Activated CD8-positive, alpha-beta memory T cell treated with anti-CD3 and anti-CD28 coated beads for 48 hours (primary cell): Measurements from ENCODE around the gene STAG1.
"Not testable (repeated sequence)": the region's sequence is repeated elsewhere in the genome, so short reads cannot be mapped to it uniquely, and the experiment has no call there.

Source experiments
- DNase-seq, 3 experiments: peaks; one replicate each; pipeline ENCODE4 v3.0.0-alpha.2; 2020; ENCODE audit warnings: low read depth in 2 of 3, low spot score in 2 of 3

Gene STAG1

DNA sequence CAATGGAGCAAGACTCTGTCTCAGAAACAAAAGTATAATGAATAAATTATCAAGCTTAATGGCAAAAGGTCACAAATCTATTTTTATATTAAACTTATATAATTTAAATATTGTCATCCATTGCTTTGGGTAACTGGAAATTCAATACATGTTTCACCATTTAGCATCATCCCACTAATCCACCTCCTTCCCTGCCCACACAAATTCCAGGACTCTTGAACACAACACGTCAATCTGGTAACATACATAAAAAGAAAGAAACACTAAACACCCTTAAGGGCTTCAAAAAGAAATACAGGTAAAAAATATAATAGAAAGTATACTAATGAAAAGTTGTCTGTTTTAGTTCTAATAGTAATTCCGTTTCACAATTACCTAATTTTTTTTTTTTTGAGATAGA is 149.4 kb downstream of the STAG1 start:
- DNase-seq: no peak

DNA sequence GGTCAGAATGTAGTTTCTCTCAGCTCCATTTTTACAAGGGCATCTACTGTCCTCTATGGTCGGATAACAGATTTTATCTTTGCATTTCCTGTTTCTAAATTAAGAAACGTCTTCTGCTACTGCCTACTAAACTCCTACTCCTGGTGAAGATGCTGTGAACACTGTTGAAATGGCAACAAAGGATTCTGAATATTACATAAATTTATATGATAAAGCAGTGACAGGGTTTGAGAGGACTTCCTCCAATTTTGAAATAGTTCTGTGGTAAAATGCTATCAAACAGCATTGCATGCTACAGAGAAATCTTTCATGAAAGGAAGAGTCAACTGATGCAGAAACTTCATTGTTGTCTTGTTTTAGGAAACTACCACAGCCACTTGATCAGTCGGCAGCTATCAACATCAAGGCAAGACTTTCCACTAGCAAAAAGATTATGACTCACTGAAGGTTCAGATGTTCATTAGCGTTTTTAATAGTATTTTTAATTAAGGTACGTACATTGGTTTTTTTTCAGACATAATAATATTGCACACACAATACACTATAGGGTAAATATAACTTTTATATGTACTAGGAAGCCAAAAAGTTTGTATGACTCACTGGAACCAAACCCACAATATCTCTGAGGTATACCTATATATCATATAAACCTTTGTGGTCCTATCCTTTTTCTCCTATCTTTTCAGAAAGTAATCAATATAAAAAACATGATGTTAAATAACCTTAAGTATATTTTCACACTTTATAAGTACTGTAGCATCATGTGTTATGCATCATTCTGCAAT is 156.1 kb downstream of the STAG1 start:
- DNase-seq: no peak

DNA sequence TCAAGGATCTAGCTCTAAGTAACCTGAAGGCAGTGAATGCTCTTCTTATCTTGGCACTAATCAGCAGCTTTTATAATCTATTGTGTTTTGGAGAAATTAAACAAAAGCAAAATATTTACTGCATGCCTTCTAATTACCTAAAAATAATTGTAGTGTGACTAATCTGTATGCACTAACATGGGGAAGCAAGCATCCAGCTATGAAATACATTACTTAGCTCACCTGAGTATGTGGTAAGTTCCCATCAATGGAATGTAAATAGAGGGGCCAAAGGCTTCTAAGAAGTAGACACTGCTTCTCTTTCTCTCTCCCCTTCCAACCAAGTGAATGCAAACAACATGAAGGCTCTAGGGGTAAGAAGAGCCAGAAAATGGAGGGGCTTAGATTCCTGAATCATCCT is 165.6 kb downstream of the STAG1 start:
- no peak for DNase-seq

DNA sequence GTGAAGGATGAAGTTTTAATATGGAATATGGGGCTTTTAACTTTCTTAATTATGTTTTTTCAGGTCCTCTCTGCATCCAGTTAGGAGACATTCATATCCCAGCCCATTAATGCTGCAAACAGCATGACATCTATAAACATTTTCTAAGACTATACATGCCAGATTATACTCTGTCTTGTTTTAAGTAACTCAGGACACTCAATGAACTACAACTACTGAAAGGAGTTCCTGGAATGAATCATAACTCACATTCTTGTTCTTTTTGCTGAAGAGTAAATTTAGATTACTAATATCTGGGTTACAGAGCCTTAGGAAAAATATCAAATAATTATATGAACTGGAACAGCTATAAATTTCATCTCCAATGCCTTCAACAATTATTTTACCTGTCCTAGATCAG is 167.4 kb downstream of the STAG1 start:
- DNase-seq: no peak

DNA sequence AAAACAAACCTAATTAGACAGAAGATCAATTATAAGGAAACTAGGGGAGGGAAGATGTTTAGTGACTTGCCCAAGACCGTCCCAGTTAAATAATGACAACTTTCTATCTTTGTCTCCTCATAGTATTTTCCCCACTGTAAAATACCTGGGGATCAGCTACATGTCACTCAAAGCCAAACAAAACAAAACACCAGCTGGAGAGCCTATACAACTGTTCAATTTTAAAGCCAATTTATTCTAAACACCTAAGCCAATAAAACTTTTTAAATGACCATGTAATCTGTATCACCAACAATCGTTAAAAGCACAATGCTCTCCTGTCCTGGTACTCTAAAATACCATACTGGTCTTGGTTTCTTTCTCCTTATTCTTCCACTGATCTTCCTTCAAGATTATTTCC is 168.4 kb downstream of the STAG1 start:
- DNase-seq: no peak

DNA sequence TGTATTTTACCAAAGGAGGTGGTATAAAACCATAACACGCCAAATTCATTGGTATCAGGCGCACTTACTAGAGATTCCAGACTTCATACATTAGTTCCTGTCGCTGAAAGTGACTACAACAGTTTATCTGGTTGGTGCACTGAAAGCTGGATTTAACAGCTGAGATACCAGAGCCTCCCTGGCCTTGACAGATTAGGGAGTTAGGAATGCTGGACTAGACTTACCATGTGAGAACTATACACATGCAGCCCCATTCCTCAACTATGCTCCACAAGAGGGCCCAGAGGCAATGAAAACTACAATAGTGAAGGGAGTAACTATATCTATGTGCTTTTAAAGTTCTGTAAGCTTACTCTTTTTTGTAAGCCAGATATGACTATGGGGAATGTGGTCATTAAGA is 174.4 kb downstream of the STAG1 start:
- DNase-seq: no peak

DNA sequence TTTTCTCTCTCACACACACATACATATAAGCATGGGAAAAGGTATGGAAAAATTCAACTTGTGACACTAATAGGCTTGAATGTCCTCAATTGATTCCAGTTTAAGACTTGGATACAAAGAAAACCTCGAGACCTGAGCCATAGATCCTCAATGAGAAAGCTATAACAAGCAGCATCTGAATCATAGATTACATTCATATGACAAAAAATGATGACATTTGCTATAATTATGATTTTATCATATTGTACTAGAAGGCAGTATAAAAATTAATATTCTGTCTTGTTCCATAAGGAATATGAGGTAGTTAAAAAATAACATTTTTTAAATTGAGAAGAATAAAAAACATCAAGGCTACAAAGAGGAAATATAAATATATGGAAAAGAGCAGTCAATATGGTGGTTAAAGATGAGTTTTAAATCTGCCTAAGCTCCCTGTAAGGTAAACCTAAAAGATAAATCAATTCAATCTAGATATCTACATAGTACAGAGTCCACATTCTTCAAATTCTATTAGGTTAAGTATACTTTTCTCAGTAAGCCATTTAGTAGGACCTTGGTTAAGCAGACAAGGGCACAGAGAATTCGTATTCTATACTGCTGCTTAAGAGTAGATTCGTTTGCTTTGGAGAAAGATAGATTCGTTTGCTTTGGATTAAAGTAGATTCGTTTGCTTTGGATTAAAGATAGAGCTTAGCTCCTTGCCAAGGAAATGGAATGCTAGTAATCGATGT is 175.7 kb downstream of the STAG1 start:
- no peak for DNase-seq

DNA sequence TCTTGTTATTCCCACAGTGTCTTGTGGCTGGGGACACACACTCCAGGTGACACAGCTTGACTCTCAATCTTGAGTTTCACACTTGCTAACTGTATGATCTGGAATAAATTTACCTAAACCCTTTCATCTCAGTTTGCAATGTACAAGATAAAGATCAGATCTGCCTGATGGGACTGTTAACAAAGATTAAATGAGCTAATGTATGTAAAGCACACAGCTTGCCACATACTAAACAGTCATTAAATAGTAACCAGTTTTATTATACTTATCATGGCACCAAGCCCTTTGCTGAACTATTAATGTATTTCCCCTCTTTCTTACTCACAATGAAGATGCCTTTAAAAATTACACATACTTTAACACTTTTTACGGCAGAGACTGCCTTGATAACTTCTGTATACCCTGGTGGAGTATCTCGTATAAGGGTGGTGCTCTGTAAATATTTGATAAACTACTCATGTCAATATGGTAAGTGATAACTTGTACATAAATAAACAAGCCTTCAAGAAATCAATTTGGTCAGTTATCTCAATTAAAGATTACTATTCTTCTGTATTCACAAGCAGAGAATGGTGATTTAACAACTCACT is 184.5 kb downstream of the STAG1 start:
- no peak for DNase-seq

DNA sequence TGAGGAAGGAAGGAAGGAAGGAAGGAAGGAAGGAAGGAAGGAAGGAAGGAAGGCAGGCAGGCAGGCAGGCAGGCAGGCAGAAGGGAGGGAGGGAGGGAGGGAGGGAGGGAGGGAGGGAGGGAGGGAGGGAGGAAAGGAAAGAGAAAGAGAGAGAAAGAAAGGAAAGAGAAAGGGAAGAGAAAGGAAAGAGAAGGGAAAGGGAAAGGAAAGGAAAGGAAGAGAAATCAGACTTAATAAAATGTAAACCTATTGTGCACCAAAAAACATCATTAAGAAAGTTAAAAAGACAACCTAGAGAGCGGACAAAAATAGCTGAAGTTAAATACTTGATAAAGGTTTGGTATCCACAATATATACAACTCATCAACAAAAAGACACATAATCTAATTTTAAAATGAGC is 187.2 kb downstream of the STAG1 start:
- DNase-seq: not testable (repeated sequence)

DNA sequence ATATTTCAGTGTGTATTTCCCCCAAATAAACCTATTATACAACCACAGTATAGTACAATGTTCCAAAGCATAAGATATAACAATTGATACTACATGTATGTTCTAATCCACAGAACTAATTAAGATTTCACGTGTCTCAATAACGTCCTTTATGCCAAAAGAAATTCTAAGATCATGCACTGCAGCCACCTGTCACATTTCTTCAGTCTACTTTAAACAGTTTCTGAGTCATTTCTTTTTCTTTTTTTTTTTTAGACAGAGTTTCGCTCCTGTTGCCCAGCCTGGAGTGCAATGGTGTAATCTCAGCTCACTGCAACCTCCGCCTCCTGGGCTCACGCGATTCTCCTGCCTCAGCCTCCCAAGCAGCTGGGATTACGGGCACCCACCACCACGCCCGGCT is 190.2 kb downstream of the STAG1 start:
- DNase-seq: no peak

DNA sequence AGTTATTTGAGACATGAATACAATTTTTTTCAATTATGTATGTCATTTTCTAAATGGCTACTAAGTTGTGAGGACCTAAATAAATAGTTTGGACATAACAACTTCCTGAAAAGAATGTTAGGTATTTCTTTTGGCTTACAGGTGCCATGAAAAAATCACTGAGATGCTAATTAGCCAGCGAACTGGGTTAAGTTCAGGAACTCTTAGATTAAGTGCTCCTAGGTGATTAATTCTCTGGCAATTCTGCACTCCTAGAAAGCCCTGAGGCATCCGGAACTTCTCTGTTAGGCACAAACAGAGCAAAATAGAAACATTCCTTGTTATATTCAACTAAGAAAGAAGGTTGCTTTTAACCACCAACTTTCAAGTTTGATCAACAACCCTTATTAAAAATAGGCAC is 192.3 kb downstream of the STAG1 start:
- DNase-seq: no peak

DNA sequence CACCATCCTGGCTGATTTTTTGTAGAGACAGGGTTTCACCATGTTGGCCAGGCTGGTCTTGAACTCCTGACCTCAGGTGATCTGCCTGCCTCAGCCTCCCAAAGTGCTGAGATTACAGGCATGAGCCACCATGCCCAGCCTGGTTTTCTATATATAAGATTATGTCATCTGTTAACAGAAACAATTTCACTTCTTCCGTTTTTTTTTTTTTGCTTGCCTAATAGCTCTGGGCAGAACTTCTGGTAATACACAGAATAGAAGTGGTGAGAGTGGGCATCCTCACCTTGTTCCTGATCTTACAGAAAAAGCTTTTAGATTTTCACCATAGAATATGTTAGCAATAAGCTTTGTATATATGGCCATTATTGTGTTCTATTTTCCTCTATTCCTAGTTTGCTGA is 202.7 kb downstream of the STAG1 start:
- not testable (repeated sequence) for DNase-seq

DNA sequence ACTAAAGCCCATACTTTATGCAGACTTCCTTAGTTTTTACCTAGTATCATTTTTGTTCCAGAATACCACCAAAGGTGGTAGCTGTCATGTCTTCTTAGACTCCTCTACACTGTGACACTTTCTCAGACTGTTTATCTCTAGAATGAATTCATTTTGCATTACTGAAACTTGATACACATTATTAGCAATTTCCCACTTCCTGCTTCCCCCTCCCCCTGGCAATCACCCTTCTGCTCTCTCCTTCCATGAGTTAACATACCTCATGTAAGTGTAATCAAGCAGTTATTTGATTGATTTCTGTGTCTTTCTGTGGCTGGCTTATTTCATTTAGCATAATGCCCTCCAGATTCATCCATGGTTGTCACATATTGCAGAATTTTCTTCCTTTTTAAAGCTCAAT is 204.9 kb downstream of the STAG1 start:
- no peak for DNase-seq

DNA sequence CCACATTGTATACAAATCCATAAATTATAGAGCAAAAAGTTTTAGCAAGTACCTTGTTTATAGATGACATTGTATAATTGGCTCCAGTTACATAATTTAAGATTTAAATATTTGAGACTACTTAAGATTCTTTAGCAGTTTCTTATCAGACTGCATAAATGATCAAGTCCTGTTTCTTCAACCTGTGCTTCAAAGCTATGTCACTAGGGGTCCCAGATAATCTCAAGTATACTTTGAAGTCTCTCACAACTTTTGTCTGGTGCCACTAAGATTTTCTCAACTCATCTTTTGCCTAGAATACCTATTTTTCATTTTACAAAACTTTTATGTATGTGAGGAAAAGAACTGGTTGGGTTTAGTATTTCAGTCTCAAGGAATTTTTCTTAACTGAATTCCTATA is 205.5 kb downstream of the STAG1 start:
- DNase-seq: no peak

DNA sequence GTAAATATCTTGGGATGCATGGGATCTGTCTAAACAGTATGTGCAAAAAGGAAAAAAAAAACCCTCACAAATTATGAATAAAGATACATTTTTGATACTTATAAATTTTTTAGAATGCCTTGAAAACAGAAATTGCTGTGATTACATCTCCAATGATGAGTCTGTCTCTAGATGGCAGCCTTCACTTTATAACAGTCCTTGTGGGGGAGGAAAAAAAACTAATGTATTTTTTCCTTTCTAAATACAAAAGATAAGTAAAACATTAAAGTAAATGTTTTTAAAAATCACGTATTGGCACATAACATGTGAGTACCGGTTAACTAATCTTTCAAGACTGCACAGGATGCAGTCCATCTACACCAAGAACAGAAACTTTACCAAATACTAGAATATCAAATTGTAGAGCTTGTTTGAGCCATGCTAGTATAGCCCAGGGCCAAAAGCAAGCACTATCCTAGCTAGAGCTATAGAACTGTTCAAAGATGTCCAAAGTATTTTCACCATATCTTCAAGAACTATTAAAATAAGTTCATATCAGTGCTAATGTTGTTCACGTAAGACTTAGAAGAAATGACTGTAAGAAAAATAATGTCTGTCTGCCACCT is 206.4 kb downstream of the STAG1 start:
- no peak for DNase-seq

DNA sequence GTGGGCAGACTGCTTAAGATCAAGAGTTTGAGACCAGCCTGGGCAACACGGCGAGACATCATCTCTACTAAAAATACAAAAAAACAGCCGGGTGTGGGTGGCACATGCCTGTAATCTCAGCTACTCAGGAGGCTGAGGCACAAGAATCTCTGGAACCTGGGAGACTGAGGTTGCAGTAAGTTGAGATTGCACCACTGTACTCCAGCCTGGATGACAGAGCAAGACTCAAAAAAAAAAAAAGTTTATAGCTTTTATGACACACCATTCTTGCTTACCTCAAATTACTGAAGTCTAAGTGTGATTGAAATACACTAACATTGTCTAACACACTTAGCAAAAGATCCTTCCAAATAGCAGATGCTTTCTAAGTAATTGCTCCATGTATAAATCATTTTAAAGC is 207.6 kb downstream of the STAG1 start:
- DNase-seq: no peak

DNA sequence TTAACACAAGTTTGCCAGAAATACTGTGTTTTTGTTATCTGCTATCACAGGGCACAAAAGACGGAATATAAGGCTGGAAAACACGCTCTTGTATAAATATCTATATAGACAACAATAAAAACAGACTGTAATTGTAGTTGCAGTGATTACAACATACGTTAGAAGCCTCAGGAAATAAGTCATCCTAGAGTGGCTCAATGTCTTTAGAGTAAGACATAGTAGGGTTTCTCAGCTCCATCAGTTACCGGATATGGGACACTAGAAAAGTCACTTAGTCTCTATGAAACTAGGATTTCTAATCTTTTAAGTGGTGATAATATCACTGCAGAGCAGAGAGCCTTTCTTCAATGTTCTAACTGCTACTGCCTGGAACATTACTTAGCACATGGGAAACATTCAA is 208.8 kb downstream of the STAG1 start:
- DNase-seq: no peak

DNA sequence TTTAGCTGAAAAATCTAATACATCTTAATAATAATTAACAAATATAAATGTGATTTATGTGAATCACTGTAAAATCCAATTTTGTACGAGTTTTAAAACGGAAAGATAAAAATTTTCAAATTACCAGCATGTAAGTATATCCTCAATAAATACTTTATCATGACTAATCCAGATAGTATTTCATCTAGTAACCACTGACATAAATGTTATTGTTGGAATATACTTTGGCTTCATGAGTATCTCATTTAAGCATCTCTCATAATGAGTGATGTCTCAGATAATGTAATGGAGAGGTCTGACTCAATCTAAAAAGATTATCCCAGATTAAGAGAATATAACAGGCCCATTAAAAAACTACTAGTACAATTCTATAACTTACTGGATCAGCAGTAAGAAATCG is 216.3 kb downstream of the STAG1 start:
- no peak for DNase-seq

DNA sequence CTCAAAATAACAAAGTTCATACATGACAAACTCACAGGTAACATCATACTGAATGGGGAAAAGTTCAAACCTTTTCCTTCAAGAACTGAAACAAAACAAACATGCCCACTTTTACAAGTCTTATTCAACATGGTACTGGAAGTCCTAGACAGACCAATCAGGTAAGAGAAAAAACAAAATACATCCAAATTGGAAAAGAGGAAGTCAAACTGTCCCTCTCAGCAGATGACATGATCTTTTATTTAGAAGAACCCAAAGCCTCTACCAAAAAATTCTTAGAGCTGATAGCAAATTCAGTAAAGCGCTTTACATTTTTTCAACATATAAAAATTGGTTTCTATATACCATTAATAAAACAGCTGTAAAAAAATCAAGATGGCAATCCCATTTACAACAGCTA is 219.4 kb downstream of the STAG1 start:
- no peak for DNase-seq

DNA sequence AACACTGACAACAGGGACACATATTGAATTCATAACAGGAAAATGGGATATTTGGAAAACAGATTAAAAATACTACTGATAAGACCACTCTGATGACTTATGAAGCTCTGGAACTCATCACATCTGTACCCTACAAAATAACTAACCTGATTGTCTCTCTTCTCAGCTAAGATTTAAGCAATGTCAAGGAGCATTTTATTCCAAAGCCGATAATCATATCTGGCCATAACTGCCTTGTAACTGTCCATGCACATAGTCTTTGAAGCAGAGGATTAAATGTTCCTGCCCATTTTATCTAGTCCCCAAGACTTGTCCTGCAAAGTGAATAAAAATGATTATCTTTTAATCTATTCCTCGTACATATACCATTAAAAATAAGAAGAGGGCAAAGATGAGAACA is 234.1 kb downstream of the STAG1 start:
- DNase-seq: no peak

DNA sequence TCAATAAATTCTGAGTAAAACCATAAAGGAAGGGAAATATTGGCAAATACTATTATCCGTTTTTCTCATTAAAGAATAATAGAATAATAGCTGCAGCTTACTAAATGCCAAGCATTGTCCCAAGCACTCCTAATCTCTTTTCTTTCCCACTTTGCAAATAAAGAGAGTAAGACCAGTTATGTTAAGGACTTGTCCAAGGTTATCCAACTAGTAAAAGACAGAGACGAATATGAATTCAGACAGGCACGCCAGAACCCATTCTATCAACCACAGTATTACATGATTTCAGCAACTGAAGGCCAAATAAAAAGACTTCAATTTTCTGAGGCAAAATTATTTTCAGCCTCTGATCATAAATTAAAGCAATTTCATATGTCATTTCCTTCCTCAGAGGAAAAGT is 235.5 kb downstream of the STAG1 start:
- DNase-seq: no peak

DNA sequence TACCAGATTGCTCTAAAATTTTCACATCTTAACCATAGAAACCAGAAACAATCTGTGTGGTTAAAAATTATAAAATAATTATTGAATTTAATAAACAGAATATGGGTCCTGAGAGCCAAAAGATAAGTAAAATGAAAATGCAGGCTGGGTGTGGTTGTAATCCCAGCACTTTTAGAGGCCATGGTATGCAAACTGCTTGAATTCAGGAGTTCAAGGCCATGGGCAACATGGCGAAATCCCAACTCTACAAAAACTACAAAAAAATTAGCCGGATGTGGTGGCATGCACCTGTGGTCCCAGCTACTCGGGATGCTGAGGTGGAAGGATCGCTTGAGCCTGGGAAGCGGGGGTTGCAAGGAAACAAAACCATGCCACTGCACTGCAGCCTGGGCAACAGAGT is 236.1 kb downstream of the STAG1 start:
- DNase-seq: no peak
